Measurements from ENCODE around the gene AVEN. TPM values are rescaled to one million over a fixed set of nuclear protein-coding genes. Genes with fewer than 3 reads are reported as not detected.

Gene AVEN
- polyA plus RNA-seq, 1 donor = 18.9 TPM

DNA sequence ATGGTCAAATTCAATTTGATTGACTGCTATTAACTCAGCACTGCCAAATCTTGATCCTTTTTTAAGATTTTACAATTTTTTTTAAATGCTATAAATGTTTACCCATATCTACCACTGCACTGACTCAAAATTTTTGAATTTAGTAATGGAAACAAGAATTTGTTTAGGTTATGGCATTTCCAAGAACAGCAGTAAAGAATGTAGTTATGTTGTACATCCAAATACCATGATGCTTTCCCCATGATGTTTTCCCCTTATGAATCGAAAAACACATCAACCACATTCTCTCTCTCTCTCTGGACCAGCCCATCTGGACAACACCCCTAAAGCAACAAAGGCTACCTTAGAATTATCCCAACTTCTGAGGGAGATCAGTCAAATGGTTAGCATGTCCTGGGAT, 56.5 kb downstream of the AVEN start:
- DNase-seq = no peak

DNA sequence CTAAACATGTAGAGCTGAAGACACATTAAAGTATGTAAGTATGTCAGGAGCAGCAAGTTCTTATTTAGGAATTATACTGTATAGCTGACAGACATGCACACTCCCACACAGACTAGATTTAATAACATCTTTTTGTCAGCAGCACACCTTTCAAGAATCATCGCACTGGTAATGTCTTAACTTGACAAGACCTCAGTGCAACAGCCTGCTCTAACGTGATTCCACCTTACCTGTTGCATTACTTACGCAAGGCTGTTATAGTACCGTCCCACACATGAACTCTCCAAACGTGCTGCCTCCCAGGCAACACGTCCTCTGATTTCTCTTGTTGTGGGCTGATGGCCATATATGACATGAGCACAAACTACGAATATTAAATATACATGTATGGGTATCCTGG, 58.8 kb downstream of the AVEN start:
- DNase-seq = no peak

DNA sequence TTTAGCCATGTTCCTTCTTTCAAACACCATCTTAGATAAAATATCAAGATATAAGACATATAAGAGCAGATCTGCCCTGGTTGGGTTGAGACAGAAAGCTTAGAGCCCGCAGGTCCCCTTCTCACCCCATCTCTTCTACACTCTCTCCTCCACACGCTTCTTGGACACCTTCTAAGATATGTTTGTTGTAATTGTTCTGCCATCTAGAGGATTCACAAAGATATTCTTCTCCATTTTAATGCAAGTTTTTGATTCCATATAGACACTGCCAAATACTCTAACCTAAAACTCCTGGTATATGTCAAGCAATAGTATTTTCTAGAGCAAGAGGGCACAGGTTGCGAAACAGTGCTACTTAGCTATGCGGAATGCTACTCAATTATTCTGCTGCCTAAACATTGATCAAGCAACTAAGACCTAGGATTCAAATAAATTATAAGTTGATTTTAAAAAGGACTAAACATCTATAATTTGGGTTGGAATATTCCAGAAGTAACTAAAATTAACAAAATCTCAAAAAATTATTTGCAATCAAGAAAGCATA, 63.9 kb downstream of the AVEN start:
- DNase-seq = no peak

DNA sequence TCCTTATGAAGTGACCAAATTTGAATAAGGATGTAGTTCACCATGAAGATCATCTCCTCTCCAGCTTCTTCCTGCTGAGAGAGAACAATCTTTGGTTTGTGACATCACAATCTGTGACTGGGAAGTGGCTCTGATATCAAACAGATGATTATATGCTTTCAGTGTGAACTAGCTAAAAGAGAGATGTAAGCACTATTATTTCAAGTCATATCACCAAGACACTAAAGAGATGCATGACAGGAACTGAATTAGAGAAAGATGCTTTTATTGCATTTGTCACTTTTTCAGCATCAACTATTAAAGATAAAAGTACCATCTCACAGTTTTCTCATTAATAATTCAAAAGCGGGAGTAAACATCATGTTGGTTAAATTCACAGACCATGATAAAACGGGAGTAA, 67.2 kb downstream of the AVEN start:
- no peak for DNase-seq

DNA sequence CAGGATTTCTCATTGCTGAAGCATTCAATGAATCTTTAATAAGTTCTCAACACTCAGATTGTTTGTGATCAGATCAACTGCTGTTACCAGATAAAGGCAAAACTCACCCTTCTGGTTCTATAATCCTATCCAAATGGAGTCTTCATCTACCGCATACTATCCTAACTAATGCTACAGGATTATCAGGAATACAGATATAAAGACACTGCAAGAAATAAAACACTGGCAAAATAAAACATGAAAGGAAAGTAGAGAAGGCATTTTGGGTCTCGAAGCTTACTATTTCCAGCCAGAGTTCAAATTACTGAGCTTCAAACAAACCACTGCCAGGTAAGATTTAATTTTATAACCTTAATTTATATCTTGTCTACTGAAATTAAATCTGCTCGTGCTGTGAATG, 70.2 kb downstream of the AVEN start:
- DNase-seq = no peak

DNA sequence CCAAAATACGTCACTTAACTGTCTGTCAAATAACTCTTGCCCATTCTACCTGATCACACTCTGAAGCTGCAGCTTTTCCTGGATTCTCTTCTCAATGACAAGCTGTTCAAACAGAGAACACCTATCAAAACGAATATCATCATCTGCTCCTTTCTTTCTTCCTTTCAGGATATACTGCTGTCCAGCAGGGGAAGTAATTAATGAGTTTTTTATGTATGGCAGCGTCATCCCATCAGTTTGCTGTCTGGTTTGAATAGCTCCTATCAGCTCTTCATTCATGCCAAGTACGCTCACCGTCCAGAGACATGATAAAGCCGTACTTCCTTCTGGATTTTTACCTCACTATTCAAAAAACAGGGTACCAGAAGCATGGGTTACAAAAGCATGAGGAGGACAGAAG, 70.8 kb downstream of the AVEN start, which contains the start of gene CHRM5:
Gene CHRM5 (plus strand): TSS at position 274 of the 400 bp plus-strand sequence. CDS start 94,221 bp downstream, outside the sequence.
- DNase-seq = no peak

DNA sequence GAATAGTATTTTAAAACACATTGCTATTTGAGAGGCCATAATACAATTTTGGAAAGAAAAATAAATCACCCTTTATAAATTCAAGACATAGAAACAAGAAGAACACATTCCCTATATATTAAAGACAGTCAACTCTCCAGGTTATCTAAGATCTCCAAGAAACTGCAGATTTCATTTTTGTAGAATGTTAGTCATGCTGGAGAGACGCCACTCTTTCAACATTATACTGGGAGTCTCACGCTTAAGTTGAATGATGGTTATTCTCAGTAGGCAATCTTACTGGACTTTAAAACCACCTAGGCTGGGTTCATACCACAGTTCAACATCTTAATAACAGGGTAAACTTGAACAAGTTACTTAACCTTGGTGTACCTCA, 74.4 kb downstream of the AVEN start:
- no peak for DNase-seq

DNA sequence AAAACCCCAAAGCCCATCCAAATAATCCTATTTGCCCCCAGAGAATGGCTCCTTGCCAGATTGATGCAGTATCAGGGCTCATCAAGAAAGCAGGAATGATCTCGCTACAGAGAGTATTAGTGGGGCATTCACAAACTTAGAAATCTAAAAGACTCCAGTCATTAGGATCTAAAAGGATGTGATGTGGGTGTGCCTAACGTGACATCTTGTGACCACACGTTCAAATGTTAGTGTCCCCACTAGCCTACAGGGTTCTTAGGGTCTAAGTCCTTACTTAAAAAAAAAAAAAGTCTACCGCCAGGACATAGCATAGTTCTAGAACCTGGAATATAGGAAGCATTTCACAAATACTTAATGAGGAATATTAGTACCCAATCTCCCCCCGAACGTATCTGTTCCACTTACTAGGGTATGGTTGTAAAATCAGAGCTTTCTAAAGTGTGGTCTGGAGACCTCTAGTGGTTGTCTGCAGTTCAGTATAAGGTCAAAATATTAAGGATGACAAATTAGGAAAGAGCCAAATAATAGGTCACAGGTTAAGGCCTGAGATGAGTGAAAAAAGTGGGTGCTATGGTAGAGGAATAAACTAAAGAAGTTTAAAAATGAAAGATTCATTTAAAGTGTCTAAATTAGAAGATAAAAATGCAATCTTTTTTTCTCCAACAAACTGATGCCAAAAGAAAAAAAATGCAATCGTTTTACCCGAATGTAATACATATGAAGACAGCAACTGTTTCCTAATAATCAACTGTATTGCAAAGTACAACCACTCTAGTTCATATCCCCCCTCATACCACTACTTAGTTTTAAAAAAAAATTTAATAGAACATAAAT, 75.0 kb downstream of the AVEN start:
- no peak for DNase-seq

DNA sequence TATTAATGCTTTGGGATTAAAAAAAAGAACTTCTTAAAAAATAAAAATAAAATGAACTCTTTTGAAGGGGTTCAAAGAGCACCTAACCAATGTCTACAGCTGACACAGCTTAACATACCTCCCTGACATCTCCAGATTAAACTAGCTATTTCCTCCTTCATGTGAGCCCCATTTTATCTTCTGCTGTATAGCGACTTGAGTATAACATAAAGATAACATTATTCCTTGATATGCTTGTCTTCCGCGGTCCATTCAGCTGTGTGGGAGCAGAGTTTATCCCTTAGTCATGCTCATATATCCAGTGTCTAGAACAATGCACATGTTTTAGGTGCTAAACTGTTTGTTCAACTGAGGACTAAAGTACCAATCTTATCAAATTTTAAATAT, 78.5 kb downstream of the AVEN start:
- no peak for DNase-seq

DNA sequence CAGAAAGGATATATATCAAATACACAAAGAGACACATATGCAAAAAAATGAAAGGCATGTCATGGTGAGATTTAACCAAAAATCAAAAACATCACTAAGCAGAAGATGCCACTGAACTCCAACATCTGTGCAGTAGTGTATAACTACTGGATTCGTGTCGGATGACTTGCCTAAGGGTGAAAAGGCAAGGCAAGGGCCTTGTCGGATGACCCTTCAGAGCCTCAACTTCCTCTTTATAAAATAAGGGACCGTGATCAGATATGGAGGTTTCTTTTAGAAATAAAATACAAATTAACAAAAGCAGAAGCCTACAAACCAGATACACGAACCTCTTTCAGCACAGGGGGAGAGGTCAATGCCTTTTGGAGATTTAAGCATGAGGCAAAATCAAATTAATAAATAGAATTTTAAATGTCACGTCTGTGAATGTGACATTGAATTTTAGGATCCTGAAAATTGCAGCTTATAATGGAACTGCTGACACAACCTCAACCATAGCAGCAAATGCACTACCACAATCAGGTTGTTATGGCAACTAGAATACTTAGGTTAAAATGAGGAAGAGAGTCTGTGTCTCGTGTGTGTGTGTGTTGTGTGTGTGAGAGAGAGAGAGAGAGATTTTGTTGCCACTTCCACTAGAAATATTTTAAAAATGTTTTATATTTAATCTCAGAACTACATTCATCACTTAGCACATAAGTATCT, 79.0 kb downstream of the AVEN start:
- no peak for DNase-seq

DNA sequence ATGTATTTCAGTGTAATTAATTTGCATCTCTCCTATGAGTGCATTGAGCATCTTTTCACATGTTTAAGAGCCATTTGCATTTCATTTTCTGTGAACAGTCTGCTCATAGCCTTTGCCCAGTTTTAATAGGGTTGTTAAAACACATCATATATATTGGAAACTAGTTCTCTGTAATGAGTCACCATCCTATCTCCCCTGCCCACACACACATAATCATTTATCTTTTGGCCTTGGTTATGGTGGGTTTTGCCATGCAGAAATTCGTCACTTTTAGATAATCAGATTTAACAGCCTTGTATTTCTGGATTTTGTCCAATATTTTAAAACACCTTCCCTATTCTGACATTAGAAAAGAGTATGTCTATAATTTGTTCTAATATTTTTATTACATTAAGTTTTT, 82.6 kb downstream of the AVEN start:
- no peak for DNase-seq

DNA sequence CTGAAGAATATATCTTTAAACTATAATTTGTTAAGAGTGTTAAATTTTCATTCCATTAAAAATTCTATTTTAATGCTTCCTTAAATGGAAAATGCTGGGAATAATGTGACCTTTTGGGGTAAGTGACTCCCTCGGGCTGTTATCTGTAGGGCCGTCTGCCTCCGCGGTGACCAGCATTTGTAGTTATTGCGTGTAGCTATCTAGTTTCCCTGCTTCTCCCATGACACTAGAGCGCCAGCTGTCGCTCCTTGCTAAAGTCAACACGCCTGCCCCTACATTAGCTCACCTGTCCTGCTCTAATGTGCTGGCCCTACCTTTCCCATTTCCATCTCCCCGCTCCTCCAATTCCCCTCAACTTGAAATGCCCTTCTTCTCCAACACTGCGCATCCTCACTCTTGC, 83.1 kb downstream of the AVEN start:
- DNase-seq = no peak

DNA sequence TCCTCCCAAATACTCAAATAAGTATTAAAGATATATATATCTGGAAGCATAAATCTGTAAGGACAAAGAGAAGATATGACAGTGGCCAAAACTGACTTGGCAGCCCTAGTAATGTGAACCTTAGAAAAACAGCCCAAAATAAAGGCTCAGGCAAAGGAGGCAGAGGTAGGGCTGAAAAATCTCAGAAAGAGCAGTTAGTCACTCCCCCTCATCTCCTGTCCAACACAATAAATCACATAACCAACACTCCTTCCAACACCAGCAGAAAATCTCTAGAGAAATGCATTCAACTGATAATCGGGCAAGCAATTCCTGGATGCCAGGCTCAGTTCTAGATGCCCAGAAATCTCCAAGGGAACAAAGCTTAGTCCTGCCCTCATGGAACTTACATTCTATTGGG, 92.9 kb downstream of the AVEN start:
- no peak for DNase-seq

DNA sequence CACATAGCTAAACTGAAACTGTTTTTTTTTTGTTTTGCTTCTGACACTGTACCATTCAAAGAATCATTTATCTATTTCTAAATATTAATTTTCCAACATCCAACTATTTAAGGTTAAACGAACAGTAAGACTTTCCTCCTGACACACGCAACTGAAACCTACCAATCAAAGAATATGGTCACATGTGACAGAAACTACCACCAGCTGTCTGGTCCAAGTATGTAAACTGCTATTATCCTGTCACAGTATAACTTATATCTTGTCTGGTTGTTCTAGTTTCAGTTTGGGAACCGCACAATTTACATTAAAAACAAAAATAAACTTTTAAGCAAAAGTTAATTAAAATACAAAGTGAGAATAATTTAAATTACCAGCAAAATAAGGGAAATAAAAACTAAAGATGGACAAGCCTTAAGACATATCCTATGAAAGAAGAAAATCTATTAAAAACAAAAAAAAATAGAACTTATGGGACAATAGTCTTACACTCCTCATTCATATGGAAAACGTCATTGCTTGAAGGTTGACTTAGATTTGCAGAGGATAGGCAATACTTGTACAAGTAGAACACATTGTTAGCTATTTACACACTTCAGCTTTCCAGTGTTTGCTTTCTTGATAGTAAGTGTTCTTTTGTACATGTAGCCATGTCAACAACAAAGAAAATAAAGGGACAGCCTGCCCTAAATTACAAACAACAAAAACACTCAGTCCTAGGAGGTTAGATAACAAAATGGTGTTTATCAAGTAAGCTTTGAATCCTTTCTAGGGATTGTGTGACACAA, 97.5 kb downstream of the AVEN start:
- DNase-seq = no peak

DNA sequence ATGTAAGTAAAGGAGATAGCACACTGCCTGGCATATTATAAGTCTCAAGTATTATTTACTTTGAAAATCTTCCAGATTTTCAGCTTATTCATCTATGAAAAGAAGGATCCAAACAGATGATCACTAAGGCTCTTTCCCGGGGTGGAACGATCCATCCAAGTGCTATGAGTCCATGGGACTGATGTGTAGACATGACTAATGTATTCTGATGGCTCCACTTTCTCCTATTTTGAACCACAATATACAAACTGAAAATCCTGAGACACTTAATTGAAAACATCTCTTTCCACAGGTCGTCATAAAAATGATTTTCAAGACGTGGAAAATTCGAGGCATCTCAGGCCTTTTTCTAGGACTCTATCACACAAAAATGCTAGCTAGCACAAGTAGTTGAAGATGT, 104.1 kb downstream of the AVEN start:
- DNase-seq = no peak

DNA sequence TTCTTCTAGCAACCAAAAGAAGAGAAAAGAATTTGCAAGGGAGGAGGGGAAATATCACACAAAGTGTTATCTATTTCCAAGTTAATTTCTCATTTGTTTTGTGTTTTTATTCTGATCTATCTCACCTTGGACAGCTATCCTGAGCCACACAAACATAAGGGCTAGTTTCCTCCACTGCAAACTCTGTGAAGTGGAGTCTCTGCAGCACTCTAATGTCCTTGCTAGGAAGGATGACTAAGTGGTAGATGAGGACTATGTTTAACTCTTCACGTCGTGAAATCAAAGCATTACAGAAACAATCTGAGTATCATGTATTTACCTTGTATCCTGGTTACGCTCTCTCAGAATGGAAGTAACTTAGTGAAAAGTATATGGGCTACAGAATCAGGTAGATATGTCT, 104.6 kb downstream of the AVEN start:
- no peak for DNase-seq

DNA sequence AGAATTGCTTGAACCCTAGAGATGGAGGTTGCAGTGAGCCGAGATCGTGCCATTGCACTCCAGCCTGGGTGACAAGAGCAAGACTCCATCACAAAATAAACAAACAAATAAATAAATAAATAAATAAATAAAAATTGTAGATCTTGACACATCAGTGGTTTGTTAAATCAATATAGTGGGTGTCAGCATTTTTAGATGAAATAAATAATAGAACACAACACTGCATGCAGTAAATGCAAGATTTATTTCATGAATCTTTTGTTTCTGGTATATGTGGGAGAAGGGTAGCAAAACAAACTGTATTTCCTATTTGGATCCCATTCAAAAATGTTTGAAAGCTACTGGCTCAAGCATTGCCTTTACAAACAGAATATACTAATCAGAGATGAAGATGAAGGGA, 106.3 kb downstream of the AVEN start:
- no peak for DNase-seq

DNA sequence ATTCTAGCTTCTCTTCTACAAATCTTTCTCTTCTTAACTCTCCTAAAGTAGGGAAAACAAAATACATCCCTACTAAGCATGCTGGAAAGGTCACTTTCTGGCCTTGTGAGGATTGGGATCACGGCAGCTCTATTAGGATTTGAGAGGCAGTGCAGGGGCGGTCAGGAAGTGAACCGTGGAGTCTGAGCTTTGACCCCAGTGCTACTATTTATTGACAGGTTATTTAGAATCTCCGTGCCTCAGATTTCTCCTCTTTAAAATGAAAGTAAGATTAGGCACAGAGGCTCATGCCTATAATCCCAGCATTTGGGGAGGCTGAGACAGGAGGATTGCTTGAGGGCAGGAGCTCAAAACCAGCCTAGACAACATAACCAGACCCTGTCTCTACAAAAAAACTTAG, 112.7 kb downstream of the AVEN start:
- no peak for DNase-seq

DNA sequence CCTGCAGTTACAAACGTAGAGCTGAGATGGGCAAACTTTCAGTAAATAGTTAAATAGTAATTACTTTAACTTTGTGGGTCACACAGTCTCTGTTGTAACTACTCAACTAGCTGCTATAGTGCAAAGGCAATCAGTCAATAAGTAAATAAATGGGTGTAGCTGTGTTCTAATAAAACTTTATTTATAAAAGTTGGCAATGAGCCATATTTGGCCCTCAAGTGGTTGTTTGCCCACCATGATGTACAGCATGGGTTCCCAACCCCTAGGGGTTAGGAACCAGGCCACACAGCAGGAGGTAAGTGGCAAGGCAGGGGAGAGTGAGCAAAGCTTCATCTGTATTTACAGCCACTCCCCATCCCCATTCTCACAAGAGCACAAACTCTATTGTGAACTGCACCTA, 115.6 kb downstream of the AVEN start:
- no peak for DNase-seq

DNA sequence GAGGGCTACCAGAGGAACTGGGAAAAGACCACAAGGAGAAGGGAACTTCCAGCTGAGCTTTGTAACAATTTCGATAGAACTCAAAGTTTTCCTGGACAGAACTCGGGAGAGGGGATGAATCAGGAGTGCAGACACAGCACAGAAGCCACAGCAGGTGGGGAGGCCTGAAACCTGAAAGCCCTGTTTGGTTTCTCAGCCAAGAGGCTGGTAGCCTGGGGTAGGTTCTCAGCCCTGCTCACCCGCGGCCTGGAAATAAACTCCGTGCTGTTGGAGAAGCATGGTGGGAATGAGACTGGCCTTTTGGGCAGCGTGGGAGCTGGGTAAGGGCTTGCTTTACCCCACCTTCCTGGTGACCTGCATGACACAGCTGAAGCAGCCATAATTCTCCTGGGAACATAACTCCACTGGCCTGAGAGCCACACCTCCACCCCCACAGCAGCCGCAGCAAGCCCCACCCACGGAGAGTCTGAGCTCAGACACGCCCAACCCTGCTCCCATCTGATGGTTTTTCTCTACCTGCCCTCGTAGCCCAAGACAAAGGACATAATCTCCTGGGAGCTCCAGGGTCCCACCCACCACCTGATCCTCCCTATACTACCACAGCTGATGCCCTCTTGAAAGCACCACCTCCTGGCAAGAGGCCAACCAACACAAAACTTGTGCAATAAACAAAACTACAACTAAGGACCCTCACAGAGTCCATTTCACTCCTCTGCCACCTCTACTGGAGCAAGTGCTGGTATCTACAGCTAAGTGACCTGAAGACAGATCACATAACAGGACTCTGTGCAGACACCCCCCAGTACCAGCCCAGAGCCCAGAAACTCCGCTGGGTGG, 123.2 kb downstream of the AVEN start:
- DNase-seq = no peak

DNA sequence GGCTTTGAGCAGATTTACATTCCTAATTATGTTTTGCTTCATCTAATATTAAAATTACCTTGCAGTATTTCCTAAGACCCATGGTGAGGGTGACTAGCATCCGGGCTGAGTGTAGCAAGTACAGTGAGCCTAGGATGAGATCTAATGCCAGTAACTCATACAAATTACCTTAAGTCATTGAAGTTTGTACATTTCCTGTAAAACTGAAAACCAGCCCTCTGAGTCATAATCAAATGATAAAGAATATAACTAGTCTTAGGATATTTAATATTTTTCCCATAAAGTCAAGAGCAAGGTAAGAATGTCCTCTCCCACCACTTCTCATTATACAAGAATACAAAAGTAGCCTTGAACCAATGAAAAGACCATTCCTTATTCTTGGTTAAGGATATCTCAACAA, 125.5 kb downstream of the AVEN start:
- DNase-seq = no peak

DNA sequence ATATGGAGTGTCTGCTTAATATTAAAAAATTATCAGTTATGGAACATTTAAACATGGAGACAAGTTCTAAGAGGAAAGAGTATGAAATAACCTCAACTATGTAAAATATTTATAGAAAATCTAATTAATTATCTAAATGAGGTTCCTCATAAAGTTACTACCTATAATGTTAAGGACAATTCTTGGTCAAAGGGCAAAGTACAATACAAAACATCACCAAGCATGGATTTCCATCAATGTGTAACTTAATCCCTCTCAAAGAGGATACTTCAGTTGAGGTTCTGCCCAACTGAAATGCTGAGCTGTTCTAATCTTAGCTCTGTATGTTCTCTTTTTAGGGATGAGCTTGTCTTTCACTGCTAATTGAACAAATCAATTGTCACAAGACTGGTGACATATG, 126.7 kb downstream of the AVEN start:
- DNase-seq = no peak

Data from hindlimb muscle (tissue), 1 donor.